A549 (cell line): ENCODE measurements around the gene NCAM2. TPM values are rescaled to one million over a fixed set of nuclear protein-coding genes. Genes with fewer than 3 reads are reported as not detected.

Experiments used
- ATAC-seq, 2 experiments: fragments of 200-7000 bp in 1 of 2; fragments of >200 bp in 1 of 2; cut with Nextera tagmentation in 1 of 2; cut with Tn5 transposase in 1 of 2; 3 replicates each; pipeline versions ENCODE4 v1.8.0 to v1.9.1; 2018 to 2020; ENCODE audit warnings: mild to moderate bottlenecking in 1 of 2, moderate library complexity in 1 of 2
- CTCF ChIA-PET: fragments of 300-600 bp; sonication (Branson Sonifier 250); formaldehyde crosslinking; extraction: SDS; loops from one replicate; lab custom pipeline; 2021; ENCODE audit warnings: antibody characterized with exemption, inconsistent platforms; lab: Yijun Ruan, JAX
- POLR2A ChIA-PET: fragments of 350-600 bp; formaldehyde crosslinking; extraction: SDS; loops from one replicate; lab custom pipeline; 2021; ENCODE audit warnings: antibody characterized with exemption, inconsistent platforms; lab: Yijun Ruan, JAX
- DNase-seq, 2 experiments: peaks; one replicate each; pipeline versions ENCODE4 v3.0.0 to v3.0.0-alpha.2; 2011 to 2016; ENCODE audit warnings: low read depth in 1 of 2, low spot score in 1 of 2
- FAIRE-seq: peaks from 2 replicates; lab custom pipeline; 2011; peaks lifted over from hg19 to GRCh38; lab: Jason Lieb, UNC
- H3K27ac ChIP-seq, 2 experiments: fragments of >200 bp; sonication (Bioruptor Twin); formaldehyde crosslinking; 3 replicates each; pipeline ENCODE4 v1.5.1; 2016 to 2017
- H3K4me1 ChIP-seq: fragments of >200 bp; sonication (Bioruptor Twin); formaldehyde crosslinking; 3 replicates; pipeline ENCODE4 v1.6.1; 2016
- H3K4me2 ChIP-seq: fragments of >200 bp; sonication (Bioruptor Twin); formaldehyde crosslinking; 3 replicates; pipeline ENCODE4 v1.6.1; 2016
- H3K4me3 ChIP-seq: fragments of >200 bp; sonication (Bioruptor Twin); formaldehyde crosslinking; 3 replicates; pipeline ENCODE4 v1.5.1; 2016
- H3K9me3 ChIP-seq: fragments of >200 bp; sonication (Bioruptor Twin); formaldehyde crosslinking; 3 replicates; pipeline ENCODE4 v1.6.1; 2016
- BCL3 ChIP-seq: fragments of >200 bp; sonication (Bioruptor Twin); formaldehyde crosslinking; IDR thresholded peaks from 3 replicates; pipeline ENCODE4 v1.6.1; 2016
- CBX2 ChIP-seq: fragments of 200-600 bp; sonication (generic); IDR thresholded peaks from 2 replicates; pipeline ENCODE4 v1.6.1; 2016; ENCODE audit warnings: low read depth, mild to moderate bottlenecking, borderline replicate concordance
- CBX8 ChIP-seq: fragments of 200-600 bp; sonication (generic); IDR thresholded peaks from 2 replicates; pipeline ENCODE4 v1.6.1; 2016
- CTCF ChIP-seq: fragments of >200 bp; sonication (Bioruptor Twin); formaldehyde crosslinking; IDR thresholded peaks from 3 replicates; pipeline ENCODE4 v1.5.1; 2016
- FOSB ChIP-seq: fragments of 250-450 bp; sonication (Bioruptor Pico); IDR thresholded peaks from 2 replicates; pipeline ENCODE4 v1.5.0; 2020; ENCODE audit warnings: mild to moderate bottlenecking, moderate library complexity
- GATA3 ChIP-seq: IDR thresholded peaks from 2 replicates; pipeline ENCODE4 v1.6.1; 2012; ENCODE audit warnings: borderline replicate concordance
- HDAC2 ChIP-seq: fragments of 200-600 bp; sonication (generic); IDR thresholded peaks from 2 replicates; pipeline ENCODE4 v1.6.1; 2016
- HMGXB4 ChIP-seq: fragments of 250-450 bp; sonication (Bioruptor Pico); IDR thresholded peaks from 2 replicates; pipeline ENCODE4 v1.5.0; 2021; ENCODE audit warnings: mild to moderate bottlenecking, moderate library complexity, borderline replicate concordance
- JUNB ChIP-seq: fragments of >200 bp; sonication (Bioruptor Twin); formaldehyde crosslinking; IDR thresholded peaks from 2 replicates; pipeline ENCODE4 v1.6.1; 2016
- KDM5A ChIP-seq: fragments of 200-600 bp; sonication (generic); IDR thresholded peaks from 2 replicates; pipeline ENCODE4 v1.6.1; 2016; ENCODE audit warnings: antibody characterized with exemption, mild to moderate bottlenecking
- MAX ChIP-seq: IDR thresholded peaks from 2 replicates; pipeline ENCODE4 v1.6.1; 2012
- MAZ ChIP-seq: fragments of 150-350 bp; IDR thresholded peaks from 2 replicates; pipeline ENCODE4 v1.6.1; 2014; ENCODE audit warnings: antibody characterized with exemption, low read depth, low read length, borderline replicate concordance
- RAD21 ChIP-seq, 2 experiments: fragments of >200 bp in 1 of 2; sonication (Bioruptor Twin) in 1 of 2; formaldehyde crosslinking in 1 of 2; IDR thresholded peaks in 1 of 2; conservative IDR thresholded peaks in 1 of 2; 2 replicates in 1 of 2; 3 replicates in 1 of 2; pipeline ENCODE4 v1.6.1; 2012 to 2018; ENCODE audit warnings: inconsistent platforms in 1 of 2
- RCOR1 ChIP-seq: fragments of 150-350 bp; IDR thresholded peaks from 2 replicates; pipeline ENCODE4 v1.6.1; 2014; ENCODE audit warnings: antibody characterized with exemption, low read length, low read depth
- RNF2 ChIP-seq: fragments of 200-600 bp; sonication (generic); IDR thresholded peaks from 2 replicates; pipeline ENCODE4 v1.6.1; 2016; ENCODE audit warnings: low read depth, mild to moderate bottlenecking, antibody characterized with exemption, moderate library complexity, borderline replicate concordance
- USF2 ChIP-seq: fragments of 450-650 bp; IDR thresholded peaks from 2 replicates; pipeline ENCODE4 v1.6.1; 2014; ENCODE audit warnings: antibody characterized with exemption
- WGBS: methylation state at CpG from one replicate; pipeline ENCODE4 v1.1.6; 2017; ENCODE audit errors: missing lambda C conversion rate; 5-methylcytosine and 5-hydroxymethylcytosine counted together
- polyA plus RNA-seq, 4 experiments: library from polyadenylated mRNA; depleted of rRNA in 3 of 4; stranded (reverse); fragments of >200 nt; fragmentation: RNase III in 1 of 4; extraction: RNeasy Plus Mini Kit Qiagen cat#74134 plus additional on column Dnase treatment in 1 of 4; gene quantifications; 2 replicates in 3 of 4; 3 replicates in 1 of 4; pipeline ENCODE4 v1.2.3, GENCODE V29; 2011 to 2017

NCAM2 gene
- polyA plus RNA-seq, 2 of the 4 experiments (the other 2 are of a cell fraction): not detected

GRCh38 chr21:21175798-21176334, 177.7 kb downstream of the NCAM2 start:
- POLR2A ChIA-PET: no interaction called here
- TF ChIP-seq BCL3: no peak
- H3K27ac ChIP-seq: no peak overlapping the region
- DNase-seq: no peak
- H3K4me3 ChIP-seq: no peak overlapping the region
- no peak for FAIRE-seq
- H3K4me2 ChIP-seq: no peak overlapping the region
- no peak for ATAC-seq
- H3K9me3 ChIP-seq: no peaks in the 10 kb centered on the region
- 3% methylated on average over 1 of the region's 1 CpG for WGBS
- CTCF ChIA-PET: no interaction called here
- H3K4me1 ChIP-seq: no peaks in the 10 kb centered on the region

- FAIRE-seq (no peak), DNase-seq (no peak), ATAC-seq (no peak)
- Histone ChIP-seq H3K9me3 (no peaks in the 10 kb centered on the region), H3K4me1 (no peaks in the 10 kb centered on the region), H3K27ac (no peak overlapping the region), H3K4me2 (no peak overlapping the region), H3K4me3 (no peak overlapping the region)
- 0% methylated on average over 1 of the region's 1 CpG for WGBS
- CTCF ChIA-PET: no interaction called here
- no peak for TF ChIP-seq JUNB
- TF ChIP-seq GATA3: no peak
- no peak for TF ChIP-seq CTCF
- no peak for TF ChIP-seq HMGXB4
- TF ChIP-seq MAZ: no peak
- no peak for TF ChIP-seq CBX2
- TF ChIP-seq RCOR1: no peak
- no peak for TF ChIP-seq RAD21 (conservative IDR thresholded peaks at IDR 0.05 in 1 of 2, IDR thresholded peaks at IDR 0.05 in 1 of 2)
- TF ChIP-seq KDM5A: no peak
- no peak for TF ChIP-seq FOSB (CRISPR knock-in tag)
- TF ChIP-seq MAX: no peak
- no peak for TF ChIP-seq HDAC2
- TF ChIP-seq USF2: no peak
- POLR2A ChIA-PET: no interaction called here
Measured at GRCh38 chr21:21177353-21177986, 179.3 kb downstream of the NCAM2 start.

GRCh38 chr21:21179619-21180298, 181.6 kb downstream of the NCAM2 start:
- no peak for FAIRE-seq
- CTCF ChIA-PET: no interaction called here
- H3K4me1 ChIP-seq: no peaks in the 10 kb centered on the region
- WGBS: 16% methylated on average over 7 of the region's 7 CpGs
- POLR2A ChIA-PET: no interaction called here
- TF ChIP-seq CBX8 (no peak), RNF2 (no peak)
- ATAC-seq: no peak
- no peak for DNase-seq
- H3K9me3 ChIP-seq: no peaks in the 10 kb centered on the region
- H3K27ac ChIP-seq: no peak overlapping the region
- no peak overlapping the region for H3K4me3 ChIP-seq
- no peak overlapping the region for H3K4me2 ChIP-seq
